Esophagus (tissue), 2 donors: ENCODE data around the gene EP400. TPM values are rescaled to one million over a fixed set of nuclear protein-coding genes. Genes with fewer than 3 reads are reported as not detected.

ENCODE experiments used
- H3K27ac ChIP-seq, 2 donors: one replicate each; pipeline ENCODE4 v1.5.1; 2013; ENCODE audit warnings: low read depth in 2 of 2, mild to moderate bottlenecking in 2 of 2, inconsistent platforms in 1 of 2, low read length in 1 of 2, moderate library complexity in 1 of 2
- H3K27me3 ChIP-seq, 2 donors: one replicate each; pipeline ENCODE4 v1.6.1; 2013; ENCODE audit warnings: low read length in 2 of 2, control low read depth in 1 of 2, mild to moderate bottlenecking in 1 of 2; ENCODE audit not compliant: insufficient read depth in 2 of 2, control insufficient read depth in 1 of 2
- H3K36me3 ChIP-seq, 2 donors: one replicate each; pipeline ENCODE4 v1.6.1; 2013; ENCODE audit warnings: low read length in 1 of 2; ENCODE audit not compliant: control insufficient read depth in 2 of 2, insufficient read depth in 2 of 2
- H3K4me1 ChIP-seq, 2 donors: one replicate each; pipeline ENCODE4 v1.6.1; 2013; ENCODE audit warnings: low read length in 1 of 2; ENCODE audit not compliant: control insufficient read depth in 2 of 2, insufficient read depth in 2 of 2
- H3K4me3 ChIP-seq, 2 donors: one replicate each; pipeline ENCODE4 v1.5.1; 2013; ENCODE audit warnings: low read length in 2 of 2, mild to moderate bottlenecking in 2 of 2, low read depth in 1 of 2, moderate library complexity in 1 of 2
- H3K9me3 ChIP-seq, 2 donors: one replicate each; pipeline ENCODE4 v1.6.1; 2013; ENCODE audit warnings: mild to moderate bottlenecking in 2 of 2, low read depth in 1 of 2, low read length in 1 of 2, moderate library complexity in 1 of 2; ENCODE audit not compliant: control insufficient read depth in 2 of 2, insufficient read depth in 1 of 2
- WGBS, 2 donors: extraction: QIAGEN DNeasy Blood & Tissue Kit; methylation state at CpG; one replicate each; pipeline ENCODE4 v1.1.7; 2013; 5-methylcytosine and 5-hydroxymethylcytosine counted together
- polyA plus RNA-seq, 2 donors: library from polyadenylated mRNA; stranded (reverse); fragments of 200-250 nt; gene quantifications; one replicate each; pipeline ENCODE4 v1.2.3, GENCODE V29; 2013
- donor health status: healthy with polysubstance abuse.
- donor health status: Bipolar disorder and iron deficiency.

EP400 gene
- polyA plus RNA-seq, 2 donors: 8.9 to 17.1 TPM

- Histone ChIP-seq H3K4me1 (no peaks in the 10 kb centered on the region), H3K27me3 (no peaks in the 10 kb centered on the region), H3K27ac (no peak overlapping the region), H3K4me3 (no peak overlapping the region), H3K36me3 (peaks cover 0 to 11% of the 10 kb centered on the region in 2 donors), H3K9me3 (peaks cover 0 to 4% of the 10 kb centered on the region in 2 donors)
- WGBS, 2 donors: 91 to 93% methylated on average over 14 of the region's 14 CpGs
These were observed 180.9 kb downstream of the EP400 start for GRCh38 chr12:132130690-132131089.

Other genes starting within 250 kb of the EP400 start
- gene SFSWAP, start 238.9 kb upstream of the EP400 start, polyA plus RNA-seq: 10 to 100 TPM; 20.8 to 27.9 TPM
- gene MMP17, start 121.5 kb upstream of the EP400 start, polyA plus RNA-seq: 1 to 10 TPM; 1.8 to 2.0 TPM
- 10 to 100 TPM; 11.5 to 31.6 TPM for gene ULK1, start 55.3 kb upstream of the EP400 start, polyA plus RNA-seq
- 10 to 100 TPM; 27.5 to 28.7 TPM for gene PUS1, start 20.7 kb upstream of the EP400 start, polyA plus RNA-seq
- gene DDX51, start 194.4 kb downstream of the EP400 start, polyA plus RNA-seq: 10 to 100 TPM; 12.3 to 20.4 TPM
- gene NOC4L, start 194.5 kb downstream of the EP400 start, polyA plus RNA-seq: 10 to 100 TPM; 20.6 to 22.7 TPM